HG02623 (cell line): Measurements from ENCODE around the gene TMIGD3.

Experiments
- ATAC-seq: cut with Tn5 transposase; IDR thresholded peaks from one replicate; pipeline ENCODE4 v1.9.1; 2021; ENCODE audit warnings: moderate library complexity; ENCODE audit not compliant: unreplicated experiment

Gene TMIGD3

GRCh38 chr1:111476214-111476613 is 27.2 kb downstream of the TMIGD3 start:
- no peak for ATAC-seq

GRCh38 chr1:111475701-111476100 is 27.7 kb downstream of the TMIGD3 start:
- ATAC-seq, result no peak

- no peak for ATAC-seq
Measured at GRCh38 chr1:111474521-111474920, 28.9 kb downstream of the TMIGD3 start.

GRCh38 chr1:111474106-111474505 is 29.3 kb downstream of the TMIGD3 start:
- ATAC-seq, result no peak

- ATAC-seq, result no peak
Measured at GRCh38 chr1:111471538-111471937, 31.9 kb downstream of the TMIGD3 start.

- no peak for ATAC-seq
Measured at GRCh38 chr1:111471012-111471411, 32.4 kb downstream of the TMIGD3 start.

- no peak for ATAC-seq
Measured at GRCh38 chr1:111470596-111470995, 32.8 kb downstream of the TMIGD3 start.

GRCh38 chr1:111469539-111469938 is 33.9 kb downstream of the TMIGD3 start:
- no peak for ATAC-seq

- no peak for ATAC-seq
Measured at GRCh38 chr1:111468717-111469100, 34.7 kb downstream of the TMIGD3 start.

- no peak for ATAC-seq
Measured at GRCh38 chr1:111467865-111468716, 35.3 kb downstream of the TMIGD3 start.

GRCh38 chr1:111466480-111466879 is 37.0 kb downstream of the TMIGD3 start:
- ATAC-seq, result no peak

GRCh38 chr1:111465754-111466153 is 37.7 kb downstream of the TMIGD3 start:
- no peak for ATAC-seq

- no peak for ATAC-seq
Measured at GRCh38 chr1:111463029-111463683, 40.3 kb downstream of the TMIGD3 start.

GRCh38 chr1:111462370-111463028 is 40.9 kb downstream of the TMIGD3 start:
- no peak for ATAC-seq

GRCh38 chr1:111461765-111462164 is 41.7 kb downstream of the TMIGD3 start:
- no peak for ATAC-seq

- no peak for ATAC-seq
Measured at GRCh38 chr1:111455642-111456031, 47.8 kb downstream of the TMIGD3 start.

- ATAC-seq, result no peak
Measured at GRCh38 chr1:111454859-111455641, 48.4 kb downstream of the TMIGD3 start.

GRCh38 chr1:111453706-111454105 is 49.7 kb downstream of the TMIGD3 start:
- ATAC-seq, result no peak

GRCh38 chr1:111452581-111452980 is 50.9 kb downstream of the TMIGD3 start:
- no peak for ATAC-seq

GRCh38 chr1:111450185-111450584 is 53.2 kb downstream of the TMIGD3 start:
- no peak for ATAC-seq

- ATAC-seq, result no peak
Measured at GRCh38 chr1:111449703-111450017, 53.8 kb downstream of the TMIGD3 start.
